Endothelial cell of umbilical vein (primary cell): Measurements from ENCODE around the gene RBFOX1. TPM values are rescaled to one million over a fixed set of nuclear protein-coding genes. Genes with fewer than 3 reads are reported as not detected.

Experiments
- BruUV-seq: library from RNA; stranded (reverse); fragments of 400-500 nt; replicated peaks from 2 replicates; lab custom pipeline; 2021; lab: Mats Ljungman, UMichigan
- CTCF ChIA-PET: fragments of 300-600, 350-600 bp; sonication (Branson Sonifier 250); formaldehyde crosslinking; loops from one replicate; lab custom pipeline; 2021; ENCODE audit warnings: antibody characterized with exemption, inconsistent platforms; lab: Charles Lee
- POLR2A ChIA-PET: fragments of 300-600, 350-600 bp; sonication (Branson Sonifier 250); formaldehyde crosslinking; loops from one replicate; lab custom pipeline; 2021; ENCODE audit warnings: antibody characterized with exemption, inconsistent platforms; lab: Charles Lee
- DNase-seq: peaks from one replicate; pipeline ENCODE4 v3.0.0-alpha.2; 2011; ENCODE audit warnings: low read depth, low spot score
- FAIRE-seq: peaks from 2 replicates; lab custom pipeline; 2011; peaks lifted over from hg19 to GRCh38; lab: Jason Lieb, UNC
- H2AFZ ChIP-seq: 2 replicates; pipeline ENCODE4 v1.6.0; 2012; ENCODE audit warnings: low read depth, low read length, control low read depth, inconsistent platforms
- H3K27ac ChIP-seq: 2 replicates; pipeline ENCODE4 v1.5.1; 2011; ENCODE audit warnings: low read depth, mild to moderate bottlenecking, control low read depth, low read length, moderate library complexity; ENCODE audit not compliant: insufficient read depth
- H3K27me3 ChIP-seq, 2 experiments: 2 replicates each; pipeline versions ENCODE4 v1.6.0 to v1.6.1; 2011; ENCODE audit warnings: low read length in 2 of 2, mixed read lengths in 1 of 2; ENCODE audit not compliant: control insufficient read depth in 2 of 2, insufficient read depth in 2 of 2
- H3K36me3 ChIP-seq, 2 experiments: 2 replicates in 1 of 2; 3 replicates in 1 of 2; pipeline ENCODE4 v1.5.1; 2011; ENCODE audit warnings: low read length in 2 of 2, mild to moderate bottlenecking in 1 of 2, moderate library complexity in 1 of 2; ENCODE audit not compliant: control insufficient read depth in 2 of 2, insufficient read depth in 2 of 2; ENCODE audit errors: extremely low read depth in 1 of 2
- H3K4me1 ChIP-seq: 3 replicates; pipeline ENCODE4 v1.5.1; 2011; ENCODE audit warnings: mild to moderate bottlenecking, low read length; ENCODE audit not compliant: control insufficient read depth, insufficient read depth; ENCODE audit errors: extremely low read depth
- H3K4me2 ChIP-seq: 2 replicates; pipeline ENCODE4 v1.6.1; 2011; ENCODE audit warnings: low read length, control low read depth, mixed read lengths; ENCODE audit not compliant: insufficient read depth
- H3K4me3 ChIP-seq, 3 experiments: fragments of 200-600 bp in 1 of 3; sonication (generic), shearing (Covaris generic) in 1 of 3; replicated peaks in 1 of 3; 2 replicates each; pipeline ENCODE4 v1.5.1; 2011 to 2016; ENCODE audit warnings: control low read depth in 3 of 3, low read length in 3 of 3, mild to moderate bottlenecking in 2 of 3, inconsistent platforms in 1 of 3, low read depth in 1 of 3, moderate library complexity in 1 of 3; ENCODE audit not compliant: insufficient read depth in 1 of 3
- H3K79me2 ChIP-seq: 2 replicates; pipeline ENCODE4 v1.6.0; 2012; ENCODE audit warnings: low read length, inconsistent platforms; ENCODE audit not compliant: control insufficient read depth, insufficient read depth
- H3K9ac ChIP-seq: replicated peaks from 2 replicates; pipeline ENCODE3; 2011; ENCODE audit warnings: low read length, control low read depth; ENCODE audit not compliant: insufficient read depth; ENCODE audit errors: extremely low read depth
- H3K9me1 ChIP-seq: replicated peaks from 3 replicates; pipeline ENCODE4 v1.6.0; 2011; ENCODE audit warnings: mild to moderate bottlenecking, low read length; ENCODE audit not compliant: control insufficient read depth, insufficient read depth; ENCODE audit errors: extremely low read depth
- H3K9me3 ChIP-seq: replicated peaks from 2 replicates; pipeline ENCODE4 v1.5.1; 2012; ENCODE audit warnings: low read length, inconsistent platforms; ENCODE audit not compliant: control insufficient read depth, insufficient read depth
- H4K20me1 ChIP-seq: replicated peaks from 2 replicates; pipeline ENCODE3; 2011; ENCODE audit warnings: mild to moderate bottlenecking, low read length; ENCODE audit not compliant: control insufficient read depth, insufficient read depth; ENCODE audit errors: extremely low read depth
- CTCF ChIP-seq, 2 donors: IDR thresholded peaks; 1 replicate in 1 of 2; 2 replicates in 1 of 2; pipeline ENCODE4 v1.5.1; 2011; ENCODE audit warnings: low read length in 2 of 2, mild to moderate bottlenecking in 2 of 2, moderate library complexity in 2 of 2, control low read depth in 1 of 2, inconsistent platforms in 1 of 2, low read depth in 1 of 2; ENCODE audit not compliant: insufficient read depth in 1 of 2; ENCODE audit errors: extremely low read depth in 1 of 2
- EZH2 ChIP-seq: IDR thresholded peaks from 2 replicates; pipeline ENCODE4 v1.6.1; 2012; ENCODE audit warnings: borderline replicate concordance, low read depth, mild to moderate bottlenecking, moderate library complexity, low read length, inconsistent platforms; ENCODE audit not compliant: severe bottlenecking
- FOS ChIP-seq: IDR thresholded peaks from 2 replicates; pipeline ENCODE4 v1.6.1; 2011; ENCODE audit warnings: mild to moderate bottlenecking, low read length, moderate library complexity, borderline replicate concordance; ENCODE audit not compliant: insufficient read depth
- GATA2 ChIP-seq: IDR thresholded peaks from 2 replicates; pipeline ENCODE4 v1.7.0; 2011; ENCODE audit warnings: low read depth, mild to moderate bottlenecking, moderate library complexity, mixed read lengths, low read length; ENCODE audit not compliant: insufficient read length, insufficient read depth
- JUN ChIP-seq: IDR thresholded peaks from 2 replicates; pipeline ENCODE4 v1.6.1; 2011; ENCODE audit warnings: borderline replicate concordance, low read depth; ENCODE audit not compliant: insufficient read length, insufficient read depth
- MAX ChIP-seq: IDR thresholded peaks from 2 replicates; pipeline ENCODE4 v1.6.1; 2011; ENCODE audit not compliant: insufficient read depth, insufficient read length
- MYC ChIP-seq: IDR thresholded peaks from one replicate; pipeline ENCODE4 v1.6.1; 2011; ENCODE audit warnings: mild to moderate bottlenecking, low read depth, low read length
- POLR2A ChIP-seq: IDR thresholded peaks from 2 replicates; pipeline ENCODE4 v1.6.1; 2012; ENCODE audit warnings: low read depth, mild to moderate bottlenecking, control low read depth, low read length
- POLR2AphosphoS5 ChIP-seq: IDR thresholded peaks from 2 replicates; pipeline ENCODE4 v1.6.1; 2012; ENCODE audit warnings: low read depth, mild to moderate bottlenecking, control low read depth, low read length, moderate library complexity; ENCODE audit not compliant: insufficient read depth
- dilution Hi-C: fragments of 300-500 bp; cut with MboI; formaldehyde crosslinking; loops from one replicate; pipeline ENCODE4 v1.15.0; 2019; ENCODE audit warnings: low sequenced_read_pairs; ENCODE audit not compliant: extremely low pct_ligation_motif_present
- intact Hi-C: fragments of 100-400 bp; cut with micrococcal nuclease; formaldehyde crosslinking; loops from one replicate; pipeline ENCODE4 v1.10.0; 2022
- polyA plus RNA-seq, 4 experiments: library from polyadenylated mRNA; depleted of rRNA in 3 of 4; stranded (reverse) in 3 of 4; unstranded in 1 of 4; fragments of >200 nt; gene quantifications; 2 replicates each; pipeline versions ENCODE4 v1.2.1 to v1.2.3, GENCODE V29; 2011 to 2012; ENCODE audit warnings: missing spikeins in 1 of 4
- total RNA-seq: library from RNA; stranded (reverse); gene quantifications from 2 replicates; pipeline ENCODE4 v1.2.3, GENCODE V29; 2021

RBFOX1 gene
- total and polyA plus RNA-seq, 2 donors (not counting 3 experiments of a cell fraction or from before 2014, with no cell fraction given): not detected

- no TSS peak for BruUV-seq
- H3K79me2 ChIP-seq: no peaks in the 10 kb centered on the region
- peaks cover 8% of the 10 kb centered on the region for H3K9me3 ChIP-seq
- H2AFZ ChIP-seq: no peak overlapping the region
- TF ChIP-seq MYC: no peak
- no peak overlapping the region for H3K9ac ChIP-seq
- no peak overlapping the region for H3K27ac ChIP-seq
- H3K4me1 ChIP-seq: no peaks in the 10 kb centered on the region
- no peaks in the 10 kb centered on the region for H3K9me1 ChIP-seq
- no peak overlapping the region for H3K4me3 ChIP-seq
- H3K27me3 ChIP-seq: no peaks in the 10 kb centered on the region
- H3K36me3 ChIP-seq: no peaks in the 10 kb centered on the region
- DNase-seq (no peak), FAIRE-seq (no peak)
- intact Hi-C loops: no loop called here
- ChIA-PET CTCF (no interaction called here), POLR2A (no interaction called here)
- no peaks in the 10 kb centered on the region for H4K20me1 ChIP-seq
- dilution Hi-C loops: no loop called here
- H3K4me2 ChIP-seq: no peak overlapping the region
Measured at GRCh38 chr16:7361416-7362129, 28.9 kb downstream of the RBFOX1 start.

- Histone ChIP-seq H3K79me2 (no peaks in the 10 kb centered on the region), H3K27me3 (no peaks in the 10 kb centered on the region), H2AFZ (no peak overlapping the region), H3K4me2 (no peak overlapping the region), H3K9me3 (peaks cover 8% of the 10 kb centered on the region), H4K20me1 (no peaks in the 10 kb centered on the region), H3K36me3 (no peaks in the 10 kb centered on the region), H3K9ac (no peak overlapping the region), H3K27ac (no peak overlapping the region), H3K4me1 (no peaks in the 10 kb centered on the region), H3K9me1 (no peaks in the 10 kb centered on the region), H3K4me3 (no peak overlapping the region)
- POLR2A ChIA-PET: no interaction called here
- CTCF ChIA-PET: no interaction called here
- BruUV-seq: no TSS peak
- TF ChIP-seq JUN (no peak), POLR2AphosphoS5 (no peak), EZH2 (no peak), FOS (no peak), MAX (no peak), GATA2 (no peak), POLR2A (no peak), MYC (no peak), CTCF (IDR thresholded peaks at IDR 0.05; ENCODE audit: extremely low read depth in 1 of 2, insufficient read depth in 1 of 2, low read depth in 1 of 2, low read length in 2 of 2) (no peak)
- FAIRE-seq: no peak
- intact Hi-C loops: no loop called here
- dilution Hi-C loops: no loop called here
- no peak for DNase-seq
Measured at GRCh38 chr16:7362231-7362630, 29.6 kb downstream of the RBFOX1 start.
